Stimulated activated CD4-positive, alpha-beta T cell treated with anti-CD3 and anti-CD28 coated beads, TNF-alpha, amount 100 ng/mL, for 24 hours (primary cell): ENCODE measurements around the gene DCC.
"Not testable (repeated sequence)": the region's sequence is repeated elsewhere in the genome, so short reads cannot be mapped to it uniquely, and the experiment has no call there.

ENCODE experiments used
- DNase-seq, 3 experiments: peaks; one replicate each; pipeline ENCODE4 v3.0.0-alpha.2; 2020; ENCODE audit warnings: low read depth in 3 of 3

DCC gene

DNA sequence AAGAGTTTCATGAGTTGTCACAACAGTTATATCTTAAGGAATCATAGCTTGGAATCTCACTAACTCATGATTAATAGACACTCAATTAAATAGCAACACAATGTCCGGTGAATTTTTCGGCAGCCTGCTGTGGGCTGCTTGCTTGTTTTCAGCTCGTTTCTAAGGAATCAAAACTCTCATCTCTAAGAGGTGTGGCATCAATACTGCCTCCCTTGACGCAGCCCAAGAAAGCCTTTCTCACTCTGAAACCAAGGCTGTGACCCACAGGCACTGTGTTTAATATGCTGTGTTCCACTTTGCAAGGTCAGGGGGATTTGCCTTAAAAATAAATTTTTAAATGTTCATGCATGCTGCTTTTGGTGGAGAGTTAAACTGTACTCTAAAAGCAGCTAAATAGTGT lies 5.4 kb downstream of the DCC start:
- DNase-seq = no peak

- DNase-seq = no peak
These were observed 8.2 kb downstream of the DCC start for GRCh38 chr18:52348209-52348608.

GRCh38 chr18:52349498-52349897 lies 9.5 kb downstream of the DCC start:
- DNase-seq = no peak

- no peak for DNase-seq
These were observed 12.9 kb downstream of the DCC start for GRCh38 chr18:52352920-52353319.

DNA sequence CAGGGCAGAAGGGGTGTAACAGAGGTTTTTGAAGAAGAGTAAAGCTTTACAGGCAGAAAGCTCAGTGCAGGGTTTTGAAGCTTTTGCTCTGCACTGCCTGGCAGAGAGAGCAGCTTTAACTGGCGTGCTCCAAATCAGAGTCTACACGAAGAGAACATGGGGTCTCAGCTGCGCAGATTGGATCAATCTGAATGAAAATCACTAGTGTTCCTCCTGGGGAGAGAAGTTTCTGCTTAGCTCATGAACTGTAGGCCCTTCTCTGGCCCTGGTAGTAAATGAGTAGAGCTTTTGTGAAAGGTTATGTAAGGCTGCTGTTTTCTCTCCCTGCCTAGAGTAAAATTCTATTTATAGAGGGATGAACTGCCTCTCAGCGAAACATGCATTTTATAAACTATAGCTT lies 13.6 kb downstream of the DCC start:
- DNase-seq = no peak

GRCh38 chr18:52363861-52364260 lies 23.9 kb downstream of the DCC start:
- DNase-seq = no peak

GRCh38 chr18:52366851-52367250 lies 26.9 kb downstream of the DCC start:
- not testable (repeated sequence) for DNase-seq

DNA sequence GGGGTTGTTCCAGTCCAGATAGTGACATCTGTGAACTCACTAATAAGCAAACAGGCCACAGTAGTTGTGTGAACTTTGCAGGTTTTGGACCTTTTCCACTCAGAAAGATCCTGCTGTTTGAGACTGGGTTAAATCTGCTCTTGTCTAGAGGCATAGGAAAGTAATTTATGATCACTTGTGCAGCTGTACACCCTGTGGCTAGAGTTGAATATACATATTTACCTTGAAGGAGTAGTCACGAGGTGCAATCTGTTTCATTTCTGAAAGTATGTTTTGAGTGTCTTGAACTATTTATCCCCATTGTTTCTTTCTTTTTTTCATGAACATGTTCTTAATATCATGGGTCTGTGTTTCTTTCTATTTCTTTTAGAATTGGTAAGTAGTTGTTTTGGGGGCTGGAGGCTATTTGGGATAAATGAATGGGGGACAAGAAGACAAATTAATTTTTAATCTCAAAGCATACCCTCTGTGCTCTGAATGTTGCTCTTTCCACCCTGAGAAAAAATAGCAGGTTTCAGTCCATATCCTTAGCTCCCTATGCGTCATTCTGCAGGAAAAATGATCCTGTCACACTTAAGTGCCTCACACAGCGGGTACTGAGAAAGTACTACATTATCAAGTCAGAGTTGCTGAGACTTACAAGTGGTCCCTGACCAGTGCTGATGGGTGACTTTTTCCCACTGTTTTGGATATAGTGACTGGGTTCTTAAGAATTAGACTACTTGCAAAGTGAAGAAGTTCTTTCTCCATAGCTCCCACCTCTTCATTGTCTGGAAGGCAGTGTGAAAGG lies 28.2 kb downstream of the DCC start:
- DNase-seq = no peak

DNA sequence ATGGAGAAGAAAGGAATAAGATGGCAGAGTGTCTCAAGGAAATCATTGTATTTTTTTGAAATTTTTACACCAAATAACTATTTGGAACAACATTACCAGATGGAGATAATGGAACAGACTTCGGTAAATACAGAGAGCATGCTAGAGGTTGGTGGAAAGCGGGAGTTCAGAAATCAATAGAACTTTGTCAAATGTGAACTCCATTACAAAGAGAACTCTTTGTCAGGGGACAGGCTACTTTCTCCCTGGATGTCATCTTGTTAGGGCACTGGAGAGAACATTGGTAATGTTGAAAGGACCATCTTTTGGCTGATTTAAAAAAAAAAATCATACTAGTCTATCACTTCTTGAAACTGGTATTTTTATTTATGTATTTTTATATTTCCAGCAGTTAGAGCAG lies 30.8 kb downstream of the DCC start:
- no peak for DNase-seq

DNA sequence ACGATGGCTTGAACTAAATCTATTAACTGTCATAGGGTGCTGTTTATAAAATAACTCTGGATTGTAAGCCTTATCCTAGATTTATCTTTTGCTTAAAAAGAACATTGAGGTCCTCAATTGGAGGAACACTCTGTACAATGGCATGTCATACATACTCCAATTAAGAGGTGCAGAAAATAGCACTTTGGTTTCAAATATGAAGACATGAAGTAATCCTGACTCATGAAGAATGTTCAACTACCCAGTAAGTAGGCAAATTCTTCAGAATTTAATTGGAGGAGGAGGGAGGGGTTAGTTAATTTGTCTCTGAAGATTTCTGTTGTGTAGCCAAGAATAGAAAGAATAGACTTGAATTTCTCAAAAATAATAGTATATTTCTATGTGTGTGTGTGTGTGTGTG lies 36.1 kb downstream of the DCC start:
- DNase-seq = no peak

- no peak for DNase-seq
These were observed 37.1 kb downstream of the DCC start for GRCh38 chr18:52377094-52377493.

DNA sequence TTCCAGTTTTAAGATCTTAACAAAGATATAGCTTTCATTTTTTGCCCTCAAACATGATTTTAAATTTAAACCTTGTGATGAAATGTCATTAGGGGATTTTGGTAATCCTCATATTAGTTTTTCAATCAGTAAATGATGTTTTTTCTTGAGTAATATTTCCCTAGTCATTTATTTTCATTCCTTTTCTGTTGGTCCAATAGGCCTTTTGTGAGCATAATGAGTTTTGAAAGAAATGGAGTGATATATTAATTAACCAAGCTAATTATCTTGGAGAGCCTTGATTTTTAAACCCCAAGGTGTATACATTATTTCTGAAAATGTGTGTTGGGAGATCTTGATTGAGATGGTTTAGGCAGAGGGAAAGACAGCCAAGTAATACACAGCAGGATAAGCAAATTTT lies 46.3 kb downstream of the DCC start:
- DNase-seq = no peak

DNA sequence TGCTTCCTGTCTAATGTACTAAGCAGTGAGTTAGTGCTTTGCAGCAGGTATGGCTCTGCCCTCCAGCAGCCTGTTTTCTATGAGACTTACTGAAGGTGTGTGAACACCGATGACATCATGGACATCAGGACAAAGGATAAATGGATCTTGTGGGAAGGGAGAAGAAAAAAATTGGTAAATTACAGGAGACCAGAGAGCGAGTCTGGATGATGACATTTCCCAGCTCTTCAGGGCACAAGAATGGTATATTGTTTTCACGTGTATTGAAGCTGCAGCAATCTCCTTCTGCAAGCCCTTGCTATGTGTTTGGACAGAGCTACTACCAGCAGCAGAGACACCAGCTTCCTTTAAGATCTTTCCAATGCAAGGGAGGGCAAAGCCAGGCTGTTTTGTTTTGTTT lies 47.2 kb downstream of the DCC start:
- DNase-seq = no peak

- no peak for DNase-seq
These were observed 52.0 kb downstream of the DCC start for GRCh38 chr18:52391810-52392559.

- no peak for DNase-seq
These were observed 54.6 kb downstream of the DCC start for GRCh38 chr18:52394602-52395001.

- no peak for DNase-seq
These were observed 55.3 kb downstream of the DCC start for GRCh38 chr18:52395146-52395852.

- no peak for DNase-seq
These were observed 61.2 kb downstream of the DCC start for GRCh38 chr18:52401236-52401635.

- no peak for DNase-seq
These were observed 62.8 kb downstream of the DCC start for GRCh38 chr18:52402814-52403213.

- DNase-seq = no peak
These were observed 63.5 kb downstream of the DCC start for GRCh38 chr18:52403291-52404021.

DNA sequence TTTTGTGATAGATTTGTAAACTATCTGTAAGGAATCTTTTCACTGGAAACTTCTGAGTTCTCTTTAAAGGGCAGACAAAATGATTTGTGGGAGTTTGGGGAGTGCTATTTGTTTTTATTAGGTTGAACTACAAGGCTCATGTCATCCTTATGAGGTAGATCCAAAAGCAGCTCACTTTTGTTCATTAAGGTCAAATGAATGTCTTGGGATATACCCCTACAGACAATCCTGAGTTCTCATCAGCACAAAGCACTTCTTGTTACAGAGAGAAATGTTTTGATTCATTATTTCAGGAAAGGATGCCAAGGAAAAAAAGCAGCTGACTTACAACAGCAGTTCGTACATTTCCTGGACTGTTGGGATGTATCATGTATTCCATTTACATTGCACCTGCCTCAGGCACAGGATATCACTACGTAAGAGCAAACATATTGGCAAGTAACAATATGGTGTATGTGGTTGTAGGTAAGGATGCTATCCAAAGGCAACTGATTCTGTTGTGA lies 68.9 kb downstream of the DCC start:
- no peak for DNase-seq

DNA sequence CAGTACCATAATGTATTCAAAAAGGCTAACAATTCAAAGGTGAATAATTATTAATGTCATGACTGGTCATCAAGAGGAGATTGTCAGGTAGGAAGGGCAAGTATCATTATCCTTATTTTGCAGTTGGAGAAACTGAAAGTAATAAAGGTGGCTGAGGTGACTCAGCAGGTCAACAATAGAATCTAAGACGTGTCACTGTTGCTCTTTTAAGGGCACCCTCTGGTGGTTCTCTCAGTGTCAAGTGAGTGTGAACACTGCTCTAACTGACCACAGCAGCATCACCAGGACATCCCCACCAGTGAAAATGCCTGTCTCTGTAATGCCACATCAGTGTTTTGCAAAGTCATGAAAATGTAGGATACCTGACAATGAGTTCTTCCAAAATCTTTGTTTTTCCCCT lies 69.7 kb downstream of the DCC start:
- no peak for DNase-seq

DNA sequence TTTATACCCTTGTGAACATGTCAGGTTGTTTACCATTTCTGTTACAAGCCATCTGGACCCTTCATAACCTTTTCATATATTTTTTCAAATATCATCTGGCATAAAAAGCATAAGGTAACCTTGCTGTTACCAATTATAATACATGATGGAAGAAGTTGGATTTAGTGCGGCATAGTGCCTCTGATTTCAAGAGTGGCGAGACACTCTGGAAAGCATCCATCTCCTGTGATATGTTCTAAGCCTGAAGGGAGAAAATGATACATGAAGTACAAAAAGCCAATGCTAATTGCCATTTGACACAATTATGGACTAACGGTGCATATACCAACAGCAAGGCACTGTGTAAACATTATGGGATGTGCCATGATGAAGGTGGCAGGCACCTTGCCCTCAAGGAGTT lies 75.1 kb downstream of the DCC start:
- DNase-seq = no peak
